Activated CD4-positive, alpha-beta T cell treated with anti-CD3 and anti-CD28 coated beads, Interleukin-2, amount 50 U/mL, for 1 hour (primary cell): Measurements from ENCODE around the gene HBG2.

Source experiments
- DNase-seq: peaks from one replicate; pipeline ENCODE4 v3.0.0-alpha.2; 2020

The HBG2 gene

GRCh38 chr11:5247472-5248192, 6.9 kb downstream of the HBG2 start:
- DNase-seq: no peak

- DNase-seq: no peak
Measured at GRCh38 chr11:5246772-5247471, 7.7 kb downstream of the HBG2 start.

GRCh38 chr11:5245155-5245554, 9.4 kb downstream of the HBG2 start:
- DNase-seq: no peak

- DNase-seq: no peak
Measured at GRCh38 chr11:5243816-5244180, 10.8 kb downstream of the HBG2 start.

- DNase-seq: no peak
Measured at GRCh38 chr11:5242933-5243815, 11.4 kb downstream of the HBG2 start.

GRCh38 chr11:5242208-5242607, 12.4 kb downstream of the HBG2 start:
- no peak for DNase-seq

- no peak for DNase-seq
Measured at GRCh38 chr11:5241458-5241857, 13.1 kb downstream of the HBG2 start.

- no peak for DNase-seq
Measured at GRCh38 chr11:5240458-5240857, 14.1 kb downstream of the HBG2 start.

- DNase-seq: no peak
Measured at GRCh38 chr11:5240056-5240455, 14.5 kb downstream of the HBG2 start.

- DNase-seq: no peak
Measured at GRCh38 chr11:5239046-5239445, 15.5 kb downstream of the HBG2 start.

GRCh38 chr11:5238486-5238885, 16.1 kb downstream of the HBG2 start:
- DNase-seq: no peak

GRCh38 chr11:5237420-5237819, 17.2 kb downstream of the HBG2 start:
- no peak for DNase-seq

GRCh38 chr11:5235364-5236095, 19.1 kb downstream of the HBG2 start:
- no peak for DNase-seq

- no peak for DNase-seq
Measured at GRCh38 chr11:5234381-5234834, 20.2 kb downstream of the HBG2 start, which contains the start of gene HBD. TSS of gene HBD (minus strand) at chr11:5234483. CDS start at chr11:5234433, 50 bp downstream.

GRCh38 chr11:5233307-5233706, 21.3 kb downstream of the HBG2 start:
- DNase-seq: no peak

GRCh38 chr11:5232821-5233220, 21.8 kb downstream of the HBG2 start:
- no peak for DNase-seq

- DNase-seq: no peak
Measured at GRCh38 chr11:5232176-5232575, 22.4 kb downstream of the HBG2 start.

GRCh38 chr11:5231111-5231510, 23.5 kb downstream of the HBG2 start:
- DNase-seq: no peak

GRCh38 chr11:5230266-5230665, 24.3 kb downstream of the HBG2 start:
- no peak for DNase-seq

- no peak for DNase-seq
Measured at GRCh38 chr11:5229796-5230195, 24.8 kb downstream of the HBG2 start.

- DNase-seq: no peak
Measured at GRCh38 chr11:5229356-5229755, 25.2 kb downstream of the HBG2 start.

GRCh38 chr11:5228124-5228523, 26.5 kb downstream of the HBG2 start:
- DNase-seq: no peak

GRCh38 chr11:5227681-5228080, 26.9 kb downstream of the HBG2 start:
- DNase-seq: no peak
